ENCODE data around the gene EPS8L1.

Gene EPS8L1

GRCh38 chr19:55082020-55082851 is 6.6 kb downstream of the EPS8L1 start:
- DNase-seq, result no peak

DNA sequence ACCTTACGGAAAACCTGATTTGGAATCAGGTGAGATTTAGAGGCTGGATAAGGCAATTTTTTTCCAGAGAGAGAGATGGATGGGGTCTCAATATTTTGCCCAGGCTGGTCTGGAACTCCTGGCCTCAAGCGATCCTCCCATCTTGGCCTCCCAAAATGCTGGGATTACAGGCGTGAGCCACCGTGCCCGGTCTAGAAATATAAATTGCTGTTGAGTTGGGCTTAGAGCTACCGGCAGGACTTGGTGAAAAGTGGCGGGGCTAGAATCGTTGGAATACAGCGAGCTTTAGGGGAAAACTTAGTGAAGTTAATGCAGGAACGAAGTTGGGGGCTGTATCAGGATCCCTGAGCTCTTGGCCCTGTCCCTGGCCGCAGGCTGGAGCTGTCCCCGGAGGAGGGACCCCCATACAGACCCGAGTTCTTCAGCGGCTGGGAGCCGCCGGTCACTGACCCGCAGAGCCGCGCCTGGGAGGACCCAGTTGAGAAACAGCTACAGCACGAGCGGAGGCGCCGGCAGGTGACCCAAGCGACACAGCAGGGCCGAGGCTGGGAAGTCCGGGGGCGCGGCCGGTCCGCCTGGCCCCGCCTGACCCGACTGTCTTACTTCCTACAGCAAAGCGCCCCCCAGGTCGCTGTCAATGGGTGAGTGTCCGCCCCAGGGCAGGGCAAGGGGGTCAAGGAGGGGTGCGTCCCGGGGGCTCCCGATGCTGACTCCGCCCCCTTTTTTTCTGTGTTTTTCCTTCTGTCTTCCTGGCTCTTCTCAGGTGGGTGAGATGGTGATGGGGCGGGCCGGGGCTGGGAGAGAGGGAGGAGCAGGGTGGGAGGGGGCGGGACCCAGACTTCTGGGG is 7.6 kb downstream of the EPS8L1 start:
- DNase-seq, result no peak

- DNase-seq, result no peak
Measured at GRCh38 chr19:55084416-55084815, 8.7 kb downstream of the EPS8L1 start.

GRCh38 chr19:55085923-55086715 is 10.4 kb downstream of the EPS8L1 start:
- no peak for DNase-seq

GRCh38 chr19:55086730-55087541 is 11.3 kb downstream of the EPS8L1 start:
- no peak for DNase-seq

- DNase-seq, result no peak
Measured at GRCh38 chr19:55087542-55087901, 11.9 kb downstream of the EPS8L1 start.

DNA sequence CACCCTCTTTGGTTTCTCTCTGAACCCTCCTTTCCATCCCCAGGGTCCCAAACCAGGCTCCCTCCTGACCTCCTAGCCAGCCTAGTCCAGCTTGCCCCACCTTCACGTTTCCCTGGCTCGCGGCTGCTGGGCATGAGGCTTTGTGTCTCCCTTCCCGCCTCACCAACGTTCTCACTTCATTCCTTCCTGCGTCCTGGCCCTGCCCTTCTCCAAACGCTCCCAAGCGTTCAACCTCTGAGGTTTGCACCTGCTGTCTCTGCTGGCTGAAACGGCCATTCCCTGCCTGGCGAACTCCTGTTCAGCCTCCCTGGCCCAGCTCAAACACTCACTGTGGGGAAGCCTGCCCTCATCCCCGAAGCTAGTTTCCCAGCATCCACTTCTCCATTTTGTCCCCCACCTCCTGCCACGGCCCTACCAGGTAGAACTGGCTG is 12.4 kb downstream of the EPS8L1 start:
- DNase-seq, result no peak

DNA sequence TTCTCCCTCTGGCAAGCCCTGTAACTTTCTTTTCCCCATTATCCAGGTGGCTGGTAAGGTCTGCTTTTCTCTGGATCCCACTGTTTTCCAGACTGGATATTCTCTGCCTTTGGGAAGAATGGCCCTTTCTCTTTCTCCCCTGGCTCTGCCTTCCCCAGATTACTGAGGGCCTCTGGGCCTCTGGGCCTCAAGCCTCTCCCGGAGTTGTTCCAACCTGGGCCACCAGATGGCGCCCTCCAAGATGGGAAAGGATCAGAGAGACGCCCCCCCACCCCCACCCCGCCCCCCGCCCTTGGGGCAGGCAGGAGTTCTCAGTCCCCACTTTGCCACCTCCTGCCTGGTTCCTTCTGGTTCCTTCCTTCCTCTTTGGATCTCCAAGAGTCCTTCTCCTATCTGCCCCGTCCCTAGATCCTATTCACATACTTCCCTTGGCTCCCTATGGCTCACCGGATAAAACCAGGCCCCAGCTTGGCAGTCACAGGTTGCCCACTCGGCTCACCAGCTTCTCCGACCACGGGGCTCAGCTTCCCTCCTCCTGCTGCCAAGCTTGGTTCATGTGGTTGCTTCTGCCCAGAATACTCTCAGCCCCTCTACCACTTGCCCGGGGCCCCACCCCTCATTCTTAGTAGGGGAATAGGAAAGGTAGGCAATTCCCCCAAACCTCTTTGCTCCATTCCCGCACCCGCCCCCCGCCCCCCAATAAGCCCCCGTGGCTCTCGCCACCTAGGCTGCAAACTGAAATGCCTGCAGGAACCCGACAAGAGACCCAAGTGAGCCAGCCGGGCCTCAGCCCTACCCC is 13.1 kb downstream of the EPS8L1 start:
- no peak for DNase-seq

DNA sequence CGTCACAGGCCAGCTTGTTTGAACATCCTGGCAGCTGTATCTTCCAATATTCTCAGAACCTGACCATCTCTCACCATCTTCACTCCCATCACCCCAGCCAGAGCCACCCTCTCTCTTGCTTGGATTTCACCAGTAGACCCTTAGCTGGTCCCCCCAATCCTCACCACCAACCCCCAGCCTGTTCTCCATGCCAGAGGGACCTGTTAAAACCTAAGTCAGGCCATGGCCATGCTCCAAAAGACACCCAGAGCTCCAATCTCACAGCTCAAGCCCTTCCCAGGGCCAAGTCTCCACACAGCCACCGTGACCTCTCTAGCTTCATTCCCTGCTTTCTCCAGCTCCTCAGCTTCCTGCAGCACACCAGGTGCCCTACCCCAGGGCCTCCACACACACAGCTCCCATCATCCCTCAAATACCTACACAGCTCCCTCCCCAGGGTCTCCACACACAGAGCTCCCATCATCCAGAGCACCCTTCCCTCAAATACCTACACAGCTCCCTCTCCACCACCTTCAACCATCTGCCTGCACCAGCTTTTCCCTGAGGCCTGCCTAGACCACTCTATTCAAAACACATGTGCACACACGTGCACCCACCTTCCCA is 13.8 kb downstream of the EPS8L1 start:
- DNase-seq, result no peak

DNA sequence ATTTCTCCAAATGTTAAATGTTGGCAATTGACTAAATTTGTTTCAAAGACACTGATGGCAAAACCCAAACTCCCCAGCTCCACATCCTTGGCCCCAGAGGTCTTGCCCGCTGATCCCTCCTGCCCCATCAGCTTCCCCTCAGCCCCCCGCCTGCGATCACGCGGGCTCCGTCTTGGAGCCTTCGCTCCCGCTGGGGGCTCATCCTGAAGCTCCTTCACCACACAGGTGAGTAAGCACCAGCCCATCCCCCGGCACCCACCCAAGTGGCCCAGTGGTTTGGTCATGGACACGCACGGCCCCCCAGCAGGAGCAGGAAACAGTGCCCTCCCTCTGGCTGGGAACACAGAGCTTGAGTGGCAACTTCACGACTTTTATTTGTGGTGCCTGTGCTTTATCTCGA is 14.9 kb downstream of the EPS8L1 start:
- DNase-seq, result no peak

DNA sequence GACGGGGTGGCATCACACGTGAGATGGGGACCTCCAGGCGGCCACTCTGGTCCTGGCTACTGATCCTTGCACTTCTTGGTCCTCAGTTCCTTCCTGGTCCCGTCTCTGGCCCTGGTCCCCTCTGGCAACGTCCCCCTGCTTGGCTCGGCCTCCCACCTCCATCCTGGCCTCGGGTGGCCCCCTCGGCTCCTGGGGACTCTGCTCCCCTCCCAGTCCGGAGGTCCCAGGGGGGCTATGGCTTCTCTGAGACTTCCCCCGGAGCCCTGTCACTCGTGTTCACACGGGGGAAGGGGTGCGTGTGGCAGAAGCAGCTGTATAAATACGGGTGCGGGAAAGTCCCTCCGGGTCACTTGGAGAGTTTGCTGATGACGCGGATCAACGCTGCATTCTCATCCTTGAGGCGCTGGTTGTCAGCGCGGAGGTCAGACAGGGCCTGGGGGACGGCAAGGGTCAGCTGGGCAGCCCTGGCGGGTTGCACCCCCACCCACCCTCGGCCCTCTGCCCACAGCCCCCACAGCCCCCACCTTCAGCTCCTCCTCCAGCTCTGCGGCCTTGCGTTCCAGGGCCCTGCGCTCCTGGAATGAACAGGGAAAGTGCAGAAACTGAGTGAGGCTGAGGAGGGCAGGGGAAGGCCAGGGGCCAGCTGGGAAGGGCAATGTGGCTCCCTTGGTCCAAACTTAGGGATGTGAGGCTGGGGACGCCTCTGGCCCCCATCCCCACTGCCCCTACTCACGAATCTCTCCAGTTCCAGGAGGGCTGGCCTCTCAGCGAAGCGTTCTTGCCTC is 15.6 kb downstream of the EPS8L1 start:
- DNase-seq, result no peak

GRCh38 chr19:55091955-55092354 is 16.3 kb downstream of the EPS8L1 start:
- no peak for DNase-seq

DNA sequence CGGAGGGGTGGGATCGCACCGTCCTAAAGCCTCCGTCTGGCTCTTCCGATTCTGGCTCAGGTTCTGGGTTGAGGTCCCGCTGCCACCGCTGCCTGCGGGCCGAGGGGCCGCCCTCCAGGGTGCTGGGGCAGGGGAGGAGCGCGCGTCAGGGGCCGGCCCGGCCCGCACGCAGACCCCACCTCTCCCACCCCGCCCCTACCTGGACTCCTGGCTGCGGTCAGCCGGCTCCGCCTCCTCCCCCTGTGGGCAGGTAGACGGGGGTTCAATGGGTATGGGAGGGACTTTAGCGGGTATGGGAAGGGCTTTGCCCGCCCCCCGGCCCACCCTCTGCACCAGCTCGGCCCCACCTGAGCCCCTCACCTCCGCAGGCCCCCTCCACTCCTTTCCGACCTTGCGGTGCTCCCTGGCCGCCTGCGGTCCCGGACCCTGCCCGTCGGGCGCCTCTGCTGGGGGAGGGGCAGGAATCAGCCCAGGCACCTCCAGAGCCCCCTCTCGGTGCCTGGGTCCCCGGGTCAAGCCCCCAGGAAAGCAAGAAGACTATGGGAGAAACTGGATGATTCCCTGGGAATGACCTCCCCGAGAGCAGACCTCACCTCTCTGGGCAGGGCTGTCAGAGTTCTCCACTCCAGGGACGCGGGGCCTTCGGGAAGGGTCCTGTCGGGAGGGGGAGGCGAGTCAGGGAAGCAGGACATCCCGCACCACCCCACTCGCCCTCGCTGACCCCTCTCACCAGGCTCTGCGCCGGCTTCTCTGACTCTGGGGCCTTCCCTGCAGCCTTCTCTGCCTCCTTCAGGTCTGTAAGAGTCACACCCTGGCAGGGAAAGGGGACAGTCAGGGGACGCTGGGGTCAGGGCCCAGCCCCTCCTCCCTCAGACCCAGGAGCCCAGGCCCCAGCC is 17.0 kb downstream of the EPS8L1 start:
- no peak for DNase-seq

- no peak for DNase-seq
Measured at GRCh38 chr19:55094456-55095259, 19.0 kb downstream of the EPS8L1 start.

DNA sequence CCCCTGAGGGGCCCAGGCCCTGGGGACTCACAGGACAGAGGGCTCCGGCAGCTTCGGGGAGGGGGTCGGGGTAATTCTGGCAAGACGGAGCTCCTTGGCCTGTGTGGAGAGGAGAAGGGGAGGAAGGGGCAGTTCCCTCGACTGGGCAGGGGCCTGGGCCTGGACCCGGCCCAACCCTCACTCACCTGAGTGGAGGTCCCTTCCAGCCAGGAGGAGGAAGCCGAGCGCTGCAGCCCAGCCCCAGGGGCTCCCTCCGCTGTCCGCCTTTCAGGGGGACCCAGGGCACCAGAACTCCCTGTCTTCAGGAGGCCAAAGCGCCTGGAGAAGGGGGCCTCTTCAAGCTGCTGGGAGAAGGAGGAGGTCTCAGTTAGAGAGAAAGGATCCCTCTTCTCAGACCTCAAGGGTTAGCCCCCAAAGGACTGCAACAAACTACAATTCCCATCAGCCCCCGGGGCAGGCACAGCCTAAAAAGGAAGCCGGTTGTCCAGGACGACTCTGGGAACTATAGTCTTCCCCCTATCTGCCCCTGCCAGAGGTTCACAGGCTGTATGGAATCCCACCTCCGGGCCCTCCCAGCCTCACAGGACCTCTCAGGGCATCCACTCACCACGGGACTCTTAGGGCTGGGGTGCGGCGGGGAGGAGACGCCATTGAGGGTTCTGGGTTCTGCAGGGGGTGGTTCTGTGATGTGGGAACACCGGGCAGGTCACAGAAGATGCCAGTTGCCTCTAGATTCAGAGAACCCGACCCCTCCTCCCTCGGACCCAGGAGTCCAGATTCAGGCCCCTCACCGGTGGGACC is 19.8 kb downstream of the EPS8L1 start:
- DNase-seq, result no peak

DNA sequence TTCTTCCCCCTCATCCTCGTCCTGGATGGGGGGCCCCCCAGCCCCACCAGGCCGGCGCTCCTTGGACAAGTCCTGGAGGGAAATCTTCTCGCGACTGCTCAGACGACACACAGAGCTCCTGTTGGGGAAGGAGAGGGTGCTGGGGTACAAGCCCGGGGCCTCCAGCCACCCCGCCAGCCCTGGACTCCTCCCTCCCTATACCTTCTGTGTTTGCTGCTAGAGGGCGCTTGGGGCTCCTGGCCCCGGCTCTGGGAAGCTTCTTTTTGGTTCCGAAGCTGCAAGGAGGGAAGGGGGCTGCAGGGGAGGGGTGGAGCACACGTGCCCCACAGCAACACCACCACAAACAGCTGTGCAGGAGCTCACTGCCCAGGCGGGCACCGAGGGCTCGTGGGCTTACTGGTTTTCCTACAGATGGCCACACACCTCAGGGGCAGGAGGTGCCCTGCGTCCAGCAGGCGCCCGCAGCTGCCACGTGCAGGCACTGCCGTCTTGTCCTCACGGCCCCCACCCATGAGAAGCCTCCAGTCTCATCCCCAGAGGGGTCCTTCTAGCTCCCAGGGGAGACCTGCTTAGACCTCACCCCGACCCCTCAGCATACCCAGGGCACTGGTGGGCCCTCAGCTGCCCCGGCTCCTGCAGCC is 20.5 kb downstream of the EPS8L1 start:
- DNase-seq, result no peak

All from NCI-H524 treated with DMSO at 0.1 percent for 48 hours (cell line).